ENCODE results near the gene SMIM27.

The SMIM27 gene

GRCh38 chr9:32572900-32573523 lies 20.9 kb downstream of the SMIM27 start, which contains the start of gene NDUFB6:
Gene NDUFB6, minus strand, starts transcription at chr9:32573159. Its CDS starts 99 bp downstream, at chr9:32573060.
- H3K4me3 ChIP-seq (ENCODE audit: low read length) = peak within 1 kb of the TSS; percentile 90
- peak; percentile 96 for DNase-seq (ENCODE audit: low read depth)
- TF ChIP-seq CTCF (IDR thresholded peaks at IDR 0.05; ENCODE audit: insufficient read depth, low read depth, low read length, missing control alignments) = no peak

GRCh38 chr9:32573821-32574220 lies 21.7 kb downstream of the SMIM27 start:
- no peak for DNase-seq (ENCODE audit: low read depth)
- no peak for TF ChIP-seq CTCF (IDR thresholded peaks at IDR 0.05; ENCODE audit: insufficient read depth, low read depth, low read length, missing control alignments)
- no peak overlapping the region for H3K4me3 ChIP-seq (ENCODE audit: low read length)

GRCh38 chr9:32574858-32575257 lies 22.7 kb downstream of the SMIM27 start:
- DNase-seq (ENCODE audit: low read depth) = no peak
- no peak for TF ChIP-seq CTCF (IDR thresholded peaks at IDR 0.05; ENCODE audit: insufficient read depth, low read depth, low read length, missing control alignments)
- H3K4me3 ChIP-seq (ENCODE audit: low read length) = no peak overlapping the region

- TF ChIP-seq CTCF (IDR thresholded peaks at IDR 0.05; ENCODE audit: insufficient read depth, low read depth, low read length, missing control alignments) = no peak
- DNase-seq (ENCODE audit: low read depth) = no peak
- H3K4me3 ChIP-seq (ENCODE audit: low read length) = no peak overlapping the region
Observed at GRCh38 chr9:32577316-32577715, 25.2 kb downstream of the SMIM27 start.

- TF ChIP-seq CTCF (IDR thresholded peaks at IDR 0.05; ENCODE audit: insufficient read depth, low read depth, low read length, missing control alignments) = no peak
- no peak for DNase-seq (ENCODE audit: low read depth)
- no peak overlapping the region for H3K4me3 ChIP-seq (ENCODE audit: low read length)
Observed at GRCh38 chr9:32578976-32579375, 26.8 kb downstream of the SMIM27 start.

GRCh38 chr9:32579706-32580331 lies 27.7 kb downstream of the SMIM27 start:
- peak; percentile 64 for DNase-seq (ENCODE audit: low read depth)

More at GRCh38 chr9:32579706-32580331, 27.7 kb downstream of the SMIM27 start:
- H3K4me3 ChIP-seq (ENCODE audit: low read length) = no peak overlapping the region
- peak; percentile 99 for TF ChIP-seq CTCF (IDR thresholded peaks at IDR 0.05; ENCODE audit: insufficient read depth, low read depth, low read length, missing control alignments)

All from epithelial cell of esophagus (primary cell).